ENCODE data around the gene PKD1L1.

The PKD1L1 gene

GRCh38 chr7:47735431-47736345 lies 212.6 kb downstream of the PKD1L1 start:
- no peak for DNase-seq (ENCODE audit: low read depth)

GRCh38 chr7:47734949-47735291 lies 213.3 kb downstream of the PKD1L1 start:
- no peak for DNase-seq (ENCODE audit: low read depth)

GRCh38 chr7:47734287-47734948 lies 213.8 kb downstream of the PKD1L1 start:
- DNase-seq (ENCODE audit: low read depth) = no peak

GRCh38 chr7:47730142-47730541 lies 218.1 kb downstream of the PKD1L1 start:
- DNase-seq (ENCODE audit: low read depth) = no peak

- DNase-seq (ENCODE audit: low read depth) = no peak
Observed at GRCh38 chr7:47726047-47726726, 222.1 kb downstream of the PKD1L1 start.

- DNase-seq (ENCODE audit: low read depth) = no peak
Observed at GRCh38 chr7:47725031-47725780, 223.1 kb downstream of the PKD1L1 start.

Data from HS-27A (cell line).